Nephron progenitor cell (in vitro differentiated cells): ENCODE measurements around the gene CCL16.
"Not testable (repeated sequence)": the region's sequence is repeated elsewhere in the genome, so short reads cannot be mapped to it uniquely, and the experiment has no call there.

ENCODE experiments used
- DNase-seq: peaks from one replicate; pipeline ENCODE4 v3.0.0; 2021
- H3K27ac Mint-ChIP-seq: 2 replicates; pipeline ENCODE4 v1.8.0; 2021; ENCODE audit warnings: mild to moderate bottlenecking, moderate library complexity, mixed read lengths
- H3K27me3 Mint-ChIP-seq: 2 replicates; pipeline ENCODE4 v1.8.0; 2021; ENCODE audit warnings: mild to moderate bottlenecking, low read depth, mixed read lengths; ENCODE audit not compliant: poor library complexity
- H3K36me3 Mint-ChIP-seq: 2 replicates; pipeline ENCODE4 v1.8.0; 2021; ENCODE audit warnings: low read depth, mixed read lengths
- H3K4me1 Mint-ChIP-seq: 2 replicates; pipeline ENCODE4 v1.8.0; 2021; ENCODE audit warnings: mixed read lengths
- H3K4me3 Mint-ChIP-seq: 2 replicates; pipeline ENCODE4 v1.8.0; 2021; ENCODE audit warnings: mild to moderate bottlenecking, moderate library complexity, mixed read lengths
- H3K9me3 Mint-ChIP-seq: 2 replicates; pipeline ENCODE4 v1.8.0; 2021; ENCODE audit warnings: mild to moderate bottlenecking, moderate library complexity, mixed read lengths
- TF ChIP-seq, protein P1 (sequence below): fragments of 200-600 bp; sonication (generic); IDR thresholded peaks from 2 replicates; pipeline ENCODE4 v1.5.0; 2021; ENCODE audit warnings: antibody characterized with exemption

Gene CCL16

DNA sequence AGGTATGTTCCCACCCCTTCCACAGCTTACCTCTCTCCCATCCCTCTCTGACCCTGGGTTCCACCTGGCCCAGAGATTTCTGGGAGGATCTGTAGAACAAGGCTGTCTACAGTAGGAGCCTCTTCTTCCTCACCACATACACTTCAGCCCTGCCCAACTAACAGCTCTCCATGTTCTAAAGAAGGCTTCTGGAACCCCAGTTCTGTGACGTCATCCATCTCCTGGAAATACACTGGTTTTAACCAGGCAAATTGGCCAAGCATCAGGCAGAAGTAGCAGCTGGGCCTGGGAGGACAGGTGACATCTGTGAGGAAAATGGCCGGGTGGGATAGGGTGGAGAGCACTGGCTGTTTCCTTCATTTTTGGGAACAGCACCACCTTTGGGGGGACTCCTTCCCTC is 37.8 kb downstream of the CCL16 start, which contains the start of gene LYZL6:
Gene LYZL6 (minus strand): TSS at position 177 of the 400 bp plus-strand sequence. CDS start 4,357 bp downstream, outside the sequence.
- peak within 1 kb of the TSS; percentile 62 for H3K27ac Mint-ChIP-seq
- no peak within 1 kb of the TSS for H3K4me3 Mint-ChIP-seq
- no peak for DNase-seq

DNA sequence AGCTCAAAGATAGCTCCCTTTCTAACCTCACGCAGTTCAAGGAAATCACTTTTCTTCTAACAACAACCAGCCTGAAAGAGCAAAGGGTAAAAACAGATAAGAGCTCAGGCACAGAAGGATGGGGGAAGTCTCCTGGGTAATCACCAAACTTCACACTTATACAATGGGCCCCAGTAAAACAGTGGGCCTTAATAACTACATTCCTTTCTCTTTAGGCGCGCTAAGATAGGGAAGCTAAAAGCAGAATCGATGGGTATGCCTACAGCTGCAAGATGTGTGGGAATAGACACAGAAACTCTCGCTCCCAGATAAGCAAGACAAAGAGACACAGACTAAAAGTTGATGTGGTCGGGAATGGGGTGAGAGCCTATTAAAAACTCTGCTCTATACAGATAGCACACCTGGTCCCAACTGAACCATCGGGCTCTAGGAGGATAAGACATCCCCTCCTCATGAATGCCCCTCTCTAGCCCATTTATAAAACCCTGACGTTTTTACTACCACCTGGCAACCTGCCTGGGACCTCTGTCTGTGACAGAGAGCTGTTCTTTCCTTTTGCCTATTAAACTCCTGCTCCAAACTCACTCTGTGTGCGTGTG is 38.6 kb downstream of the CCL16 start:
- no peak for DNase-seq
- Mint-ChIP-seq H3K36me3 (no peaks in the 10 kb centered on the region), H3K27ac (peak overlapping the region; percentile 62), H3K4me1 (peaks cover 22% of the 10 kb centered on the region), H3K4me3 (no peak overlapping the region), H3K27me3 (no peaks in the 10 kb centered on the region), H3K9me3 (no peaks in the 10 kb centered on the region)
- TF ChIP-seq, protein P1, sequence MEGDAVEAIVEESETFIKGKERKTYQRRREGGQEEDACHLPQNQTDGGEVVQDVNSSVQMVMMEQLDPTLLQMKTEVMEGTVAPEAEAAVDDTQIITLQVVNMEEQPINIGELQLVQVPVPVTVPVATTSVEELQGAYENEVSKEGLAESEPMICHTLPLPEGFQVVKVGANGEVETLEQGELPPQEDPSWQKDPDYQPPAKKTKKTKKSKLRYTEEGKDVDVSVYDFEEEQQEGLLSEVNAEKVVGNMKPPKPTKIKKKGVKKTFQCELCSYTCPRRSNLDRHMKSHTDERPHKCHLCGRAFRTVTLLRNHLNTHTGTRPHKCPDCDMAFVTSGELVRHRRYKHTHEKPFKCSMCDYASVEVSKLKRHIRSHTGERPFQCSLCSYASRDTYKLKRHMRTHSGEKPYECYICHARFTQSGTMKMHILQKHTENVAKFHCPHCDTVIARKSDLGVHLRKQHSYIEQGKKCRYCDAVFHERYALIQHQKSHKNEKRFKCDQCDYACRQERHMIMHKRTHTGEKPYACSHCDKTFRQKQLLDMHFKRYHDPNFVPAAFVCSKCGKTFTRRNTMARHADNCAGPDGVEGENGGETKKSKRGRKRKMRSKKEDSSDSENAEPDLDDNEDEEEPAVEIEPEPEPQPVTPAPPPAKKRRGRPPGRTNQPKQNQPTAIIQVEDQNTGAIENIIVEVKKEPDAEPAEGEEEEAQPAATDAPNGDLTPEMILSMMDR: no peak

More for the DNA sequence above, 37.8 kb downstream of the CCL16 start, which contains the start of gene LYZL6:
- Mint-ChIP-seq H3K27me3 (no peaks in the 10 kb centered on the region), H3K9me3 (no peaks in the 10 kb centered on the region), H3K36me3 (no peaks in the 10 kb centered on the region), H3K4me1 (peaks cover 22% of the 10 kb centered on the region)
- TF ChIP-seq, protein P1: no peak

DNA sequence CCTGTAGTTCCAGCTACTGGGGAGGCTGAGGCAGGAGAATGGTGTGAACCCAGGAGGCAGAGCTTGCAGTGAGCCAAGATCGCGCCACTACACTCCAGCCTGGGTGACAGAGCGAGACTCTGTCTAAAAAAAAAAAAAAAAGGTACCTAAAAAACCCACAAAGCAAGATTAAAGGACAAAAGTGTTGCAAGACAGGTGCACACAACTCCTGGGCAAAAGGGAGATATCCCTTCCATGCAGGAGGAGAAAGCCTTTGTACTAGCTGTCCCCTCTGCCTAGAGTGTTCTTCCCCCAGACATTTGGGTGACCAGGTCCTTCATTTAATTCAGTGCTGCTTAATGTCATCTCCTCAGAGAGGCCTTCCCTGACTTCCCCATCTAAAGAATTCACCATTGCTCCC is 42.8 kb downstream of the CCL16 start:
- not testable (repeated sequence) for DNase-seq, H3K27ac Mint-ChIP-seq, H3K36me3 Mint-ChIP-seq, H3K4me3 Mint-ChIP-seq, H3K9me3 Mint-ChIP-seq
- peaks cover 16% of the 10 kb centered on the region for H3K27me3 Mint-ChIP-seq
- peaks cover 12% of the 10 kb centered on the region for H3K4me1 Mint-ChIP-seq

DNA sequence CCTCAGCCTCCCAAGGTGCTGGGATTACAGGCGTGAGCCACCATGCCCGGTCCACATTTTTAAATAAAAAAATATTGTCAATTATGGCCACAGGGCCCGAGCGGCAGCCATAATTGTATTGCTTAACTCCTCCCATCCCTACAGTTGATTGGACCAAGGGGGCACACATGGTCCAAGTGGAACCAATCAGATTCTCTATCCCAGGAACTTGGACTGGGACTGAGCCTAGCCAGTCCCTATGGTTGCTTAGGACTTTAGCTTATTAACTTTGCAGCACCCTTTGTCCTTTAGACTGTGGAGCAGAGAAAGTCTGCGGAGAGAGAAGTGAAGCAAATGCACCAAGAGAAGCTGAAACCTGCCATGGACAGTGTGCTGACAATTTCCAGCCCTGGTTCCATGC is 45.2 kb downstream of the CCL16 start:
- DNase-seq: no peak
- Mint-ChIP-seq H3K36me3 (no peaks in the 10 kb centered on the region), H3K27me3 (peaks cover 21% of the 10 kb centered on the region), H3K4me3 (no peak overlapping the region), H3K27ac (no peak overlapping the region), H3K4me1 (peaks cover 12% of the 10 kb centered on the region), H3K9me3 (no peaks in the 10 kb centered on the region)
- TF ChIP-seq, protein P1: no peak

DNA sequence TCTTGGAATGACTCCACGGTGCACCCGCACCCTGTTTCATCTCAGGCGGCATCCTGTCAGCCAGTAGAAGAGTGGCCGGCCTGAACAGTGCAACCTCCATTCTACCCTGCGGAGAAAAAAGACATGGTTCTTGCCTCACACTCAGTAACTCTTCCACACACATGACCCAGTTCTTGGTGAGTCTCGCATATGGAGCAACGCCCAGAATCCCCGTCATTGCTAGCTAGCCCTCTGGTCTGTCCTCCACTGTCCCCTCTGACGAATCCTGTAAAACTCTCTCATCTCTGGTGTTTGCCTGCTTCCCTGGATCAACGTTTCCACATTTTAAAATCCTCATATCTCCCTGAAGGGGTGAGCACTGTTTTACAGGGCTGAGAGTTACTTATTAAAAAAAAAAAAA is 46.5 kb downstream of the CCL16 start:
- peaks cover 25% of the 10 kb centered on the region for H3K4me1 Mint-ChIP-seq
- no peak for DNase-seq
- TF ChIP-seq, protein P1: no peak
- H3K4me3 Mint-ChIP-seq: no peak overlapping the region
- no peaks in the 10 kb centered on the region for H3K36me3 Mint-ChIP-seq
- H3K27me3 Mint-ChIP-seq: peaks cover 23% of the 10 kb centered on the region
- no peaks in the 10 kb centered on the region for H3K9me3 Mint-ChIP-seq
- H3K27ac Mint-ChIP-seq: no peak overlapping the region

DNA sequence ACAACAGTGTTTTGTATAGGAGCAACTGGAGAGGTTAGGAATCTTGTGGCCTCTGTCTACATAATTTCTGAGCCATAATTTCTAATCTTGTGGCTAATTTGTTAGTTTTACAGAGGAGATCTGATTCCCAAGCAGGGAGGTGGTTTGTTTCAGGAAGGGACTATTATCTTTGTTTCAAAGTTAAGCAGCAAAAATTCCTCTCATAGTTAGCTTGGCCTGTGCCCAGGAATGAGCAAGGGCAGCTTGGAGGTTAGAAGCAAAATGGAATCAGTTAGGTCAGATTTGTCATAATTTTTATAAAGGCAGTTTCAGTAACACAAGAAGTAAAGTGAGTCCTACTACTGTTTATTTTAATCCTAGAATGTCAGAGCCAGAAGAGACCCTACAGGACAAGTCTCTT is 48.7 kb downstream of the CCL16 start:
- H3K4me1 Mint-ChIP-seq: peaks cover 28% of the 10 kb centered on the region
- no peak overlapping the region for H3K27ac Mint-ChIP-seq
- H3K27me3 Mint-ChIP-seq: peaks cover 29% of the 10 kb centered on the region
- no peak for DNase-seq
- H3K4me3 Mint-ChIP-seq: no peak overlapping the region
- H3K9me3 Mint-ChIP-seq: no peaks in the 10 kb centered on the region
- TF ChIP-seq, protein P1: no peak
- H3K36me3 Mint-ChIP-seq: no peaks in the 10 kb centered on the region
